ENCODE results near the gene NEU2. TPM values are rescaled to one million over a fixed set of nuclear protein-coding genes. Genes with fewer than 3 reads are reported as not detected.

NEU2 gene
- polyA plus RNA-seq (ENCODE audit: insufficient read length in 3 of 3) = not detected

DNA sequence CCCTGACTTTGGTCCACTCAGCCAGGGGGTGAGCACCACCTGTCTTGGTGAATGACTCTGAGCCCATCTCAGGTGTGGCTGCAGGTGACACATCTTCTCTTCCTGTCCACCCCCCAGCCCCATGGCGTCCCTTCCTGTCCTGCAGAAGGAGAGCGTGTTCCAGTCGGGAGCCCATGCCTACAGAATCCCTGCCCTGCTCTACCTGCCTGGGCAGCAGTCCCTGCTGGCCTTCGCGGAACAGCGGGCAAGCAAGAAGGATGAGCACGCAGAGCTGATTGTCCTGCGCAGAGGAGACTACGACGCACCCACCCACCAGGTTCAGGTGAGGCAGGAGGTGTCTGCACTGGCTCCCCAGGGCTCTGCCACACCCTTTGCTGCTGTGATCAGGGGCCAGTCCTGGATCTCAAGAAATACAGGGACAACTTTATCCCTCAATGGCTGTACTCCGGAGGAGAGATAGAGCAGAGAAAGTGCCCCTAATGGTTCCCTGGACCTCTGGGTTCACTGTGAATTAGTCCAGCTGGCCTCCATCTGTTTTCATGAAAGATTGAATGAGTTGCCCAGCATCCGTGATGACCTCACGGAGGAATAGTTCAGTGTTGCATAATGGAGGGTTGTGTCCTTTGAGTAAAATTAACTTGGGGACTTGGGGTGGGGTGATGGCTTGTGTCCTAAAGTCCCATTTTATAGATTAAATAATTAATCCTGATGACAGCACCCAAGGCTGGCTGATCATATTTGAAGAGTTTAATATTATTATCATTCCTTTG lies at the start of gene NEU2:
Gene NEU2 (plus strand): TSS at position 122 of the 770 bp plus-strand sequence. CDS start 0 bp downstream, at position 122.
- no peak for DNase-seq (ENCODE audit: low read depth in 3 of 3, low spot score in 2 of 3)

DNA sequence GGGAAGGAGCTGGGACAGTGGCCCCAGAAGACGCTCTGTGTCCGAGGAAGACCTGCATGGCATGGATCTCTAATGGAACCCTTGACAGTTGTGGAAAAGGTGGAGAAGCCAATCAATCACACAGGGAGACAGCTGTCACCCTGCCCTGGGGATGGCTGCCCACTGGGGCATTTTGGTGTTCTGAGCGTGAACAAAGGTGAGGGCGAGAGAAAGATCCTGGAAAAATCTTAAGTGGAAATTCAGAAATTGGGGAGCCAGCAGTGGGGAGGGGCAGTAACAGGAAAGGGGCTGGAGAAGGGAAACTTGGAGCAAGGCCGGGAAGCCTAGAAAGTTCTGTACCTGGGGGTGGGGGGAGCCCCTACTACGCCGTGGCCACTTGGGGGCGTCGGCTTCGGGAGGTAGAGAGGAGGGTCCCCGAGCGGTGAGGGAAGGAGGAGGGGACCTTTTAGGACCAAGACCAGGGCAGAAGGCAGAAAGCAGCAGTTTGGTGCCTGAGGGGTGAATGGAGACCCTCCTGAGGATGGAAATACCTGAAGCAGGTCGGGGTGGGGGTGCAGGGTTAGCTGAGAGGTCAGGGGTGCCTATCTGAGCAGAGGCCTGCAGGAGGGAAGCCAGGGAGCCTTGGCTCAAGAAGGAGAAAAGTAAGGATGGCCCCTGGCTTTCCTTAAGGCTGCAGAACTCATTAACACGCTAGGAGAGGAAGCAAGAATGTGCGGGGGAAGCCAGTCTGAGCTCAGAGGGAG lies 49.4 kb upstream of the NEU2 start:
- no peak for DNase-seq (ENCODE audit: low read depth in 3 of 3, low spot score in 2 of 3)

DNA sequence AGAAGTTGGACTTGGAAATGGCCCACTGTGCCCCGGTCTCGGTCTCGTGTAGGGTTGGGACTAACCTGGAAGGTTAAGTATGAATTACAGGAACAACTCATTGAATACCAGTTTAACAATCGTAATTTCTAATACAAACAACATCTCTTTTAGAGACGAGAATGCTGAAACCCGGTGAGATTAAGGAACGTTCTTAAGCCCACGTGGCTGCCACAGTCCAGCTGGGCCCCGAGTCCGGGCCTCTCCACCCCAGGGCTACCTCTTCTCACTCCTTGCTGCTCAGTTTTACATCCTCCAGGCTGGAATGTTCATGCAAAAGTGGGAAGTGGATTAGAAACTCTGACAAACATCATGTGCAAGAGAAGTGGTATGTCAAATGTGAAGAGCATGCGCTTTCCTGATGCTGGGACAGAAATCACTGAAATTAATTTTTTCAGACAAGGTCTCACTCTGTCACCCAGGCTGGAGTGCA lies 48.8 kb upstream of the NEU2 start:
- no peak for DNase-seq (ENCODE audit: low read depth in 3 of 3, low spot score in 2 of 3)

DNA sequence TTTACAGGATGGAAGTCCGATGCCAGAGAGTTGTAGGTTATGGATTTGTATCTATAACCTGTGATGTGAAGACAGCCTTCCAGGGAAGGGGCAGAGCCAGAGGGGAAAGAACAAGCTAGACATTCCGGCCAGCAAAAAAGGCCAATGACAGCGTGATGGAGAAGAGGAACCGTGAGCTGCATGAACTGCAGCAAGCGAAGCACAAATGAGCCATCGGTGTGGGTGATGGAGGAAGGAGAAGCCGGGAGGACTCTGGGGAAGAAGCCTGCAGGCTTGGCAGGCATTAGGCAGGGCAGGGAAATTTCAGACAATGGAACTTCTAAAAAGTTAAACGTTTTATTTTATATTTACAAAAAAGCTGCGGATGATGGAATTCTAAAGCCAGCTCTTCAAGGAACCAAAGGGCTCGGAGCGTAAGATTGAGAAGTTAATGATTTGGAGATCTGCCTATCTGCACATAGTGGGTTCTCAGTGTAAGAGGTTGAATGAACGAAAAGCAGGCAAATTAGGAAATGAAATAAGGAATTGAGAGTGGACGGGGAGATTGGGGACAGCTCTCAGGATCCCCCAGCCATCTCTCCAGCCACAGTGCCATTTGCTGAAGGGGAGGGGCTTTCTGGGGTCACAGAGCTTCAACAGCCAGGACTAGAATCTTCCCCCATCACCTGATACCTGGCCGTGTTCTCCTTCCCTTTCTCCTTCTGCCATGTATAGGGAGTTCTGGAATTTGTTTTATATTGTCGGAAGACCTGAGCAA lies 47.8 kb upstream of the NEU2 start:
- DNase-seq (ENCODE audit: low read depth in 3 of 3, low spot score in 2 of 3) = no peak

DNA sequence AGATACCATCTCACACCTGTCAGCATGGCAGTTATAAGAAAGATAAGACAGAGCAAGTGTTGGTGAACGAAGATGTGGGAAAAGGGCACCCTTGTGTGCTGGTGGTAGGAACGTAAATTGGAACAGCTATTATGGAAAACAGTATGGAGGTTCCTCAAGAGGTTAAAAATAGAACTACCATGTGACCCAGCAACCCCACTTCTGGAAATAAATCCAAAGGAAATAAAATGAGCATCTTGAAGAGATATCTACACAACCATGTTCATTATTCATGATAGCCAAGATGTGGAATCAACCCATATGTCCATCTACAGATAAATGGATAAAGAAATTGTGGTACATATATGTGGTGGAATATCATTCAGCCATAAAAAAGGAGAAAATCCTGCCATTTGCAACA lies 46.3 kb upstream of the NEU2 start:
- no peak for DNase-seq (ENCODE audit: low read depth in 3 of 3, low spot score in 2 of 3)

DNA sequence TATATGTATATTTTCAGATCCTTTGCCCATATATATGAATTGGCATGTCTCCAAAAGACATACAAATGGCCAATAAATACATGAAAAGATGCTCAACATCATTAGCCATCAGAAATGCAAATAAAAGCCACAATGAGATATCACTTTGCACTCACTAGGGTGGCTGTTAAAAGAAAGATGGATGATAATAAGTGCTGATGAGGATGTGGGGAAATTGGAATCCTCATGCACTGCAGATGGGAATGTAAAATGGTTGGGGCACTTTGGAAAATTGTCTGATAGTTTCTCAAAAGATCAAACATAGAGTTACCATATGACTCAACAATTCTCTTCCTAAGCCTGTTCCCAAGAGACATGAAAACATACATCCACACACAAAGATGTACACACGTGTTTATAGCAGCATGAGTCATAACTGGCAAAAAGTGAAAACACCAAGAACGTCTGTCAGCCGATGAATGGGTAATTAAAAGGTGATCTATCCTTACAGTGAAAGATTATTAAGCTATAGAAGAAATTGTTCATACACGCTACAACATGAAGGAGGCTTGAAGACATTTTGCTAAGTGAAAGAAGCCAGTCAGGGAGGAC lies 39.1 kb upstream of the NEU2 start:
- no peak for DNase-seq (ENCODE audit: low read depth in 3 of 3, low spot score in 2 of 3)

DNA sequence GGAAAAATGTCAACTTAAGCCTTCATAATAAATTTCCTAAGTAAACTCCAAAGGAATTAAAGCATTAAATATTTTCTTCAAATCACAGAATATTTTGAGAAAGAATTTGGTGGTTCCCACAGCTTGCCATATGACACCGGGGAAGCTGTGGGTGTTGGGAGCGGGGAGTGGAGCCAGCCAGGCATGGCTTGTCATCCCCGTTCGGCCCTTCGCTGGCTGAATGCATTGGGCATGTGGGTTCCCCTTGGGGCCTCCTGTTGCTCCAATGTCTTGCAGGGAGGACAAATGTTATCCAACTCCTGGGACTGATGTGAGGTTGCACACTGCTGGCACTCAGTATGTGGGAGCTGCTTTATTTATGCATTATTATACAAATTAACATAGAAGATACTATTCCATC lies 38.0 kb upstream of the NEU2 start:
- DNase-seq (ENCODE audit: low read depth in 3 of 3, low spot score in 2 of 3) = no peak

DNA sequence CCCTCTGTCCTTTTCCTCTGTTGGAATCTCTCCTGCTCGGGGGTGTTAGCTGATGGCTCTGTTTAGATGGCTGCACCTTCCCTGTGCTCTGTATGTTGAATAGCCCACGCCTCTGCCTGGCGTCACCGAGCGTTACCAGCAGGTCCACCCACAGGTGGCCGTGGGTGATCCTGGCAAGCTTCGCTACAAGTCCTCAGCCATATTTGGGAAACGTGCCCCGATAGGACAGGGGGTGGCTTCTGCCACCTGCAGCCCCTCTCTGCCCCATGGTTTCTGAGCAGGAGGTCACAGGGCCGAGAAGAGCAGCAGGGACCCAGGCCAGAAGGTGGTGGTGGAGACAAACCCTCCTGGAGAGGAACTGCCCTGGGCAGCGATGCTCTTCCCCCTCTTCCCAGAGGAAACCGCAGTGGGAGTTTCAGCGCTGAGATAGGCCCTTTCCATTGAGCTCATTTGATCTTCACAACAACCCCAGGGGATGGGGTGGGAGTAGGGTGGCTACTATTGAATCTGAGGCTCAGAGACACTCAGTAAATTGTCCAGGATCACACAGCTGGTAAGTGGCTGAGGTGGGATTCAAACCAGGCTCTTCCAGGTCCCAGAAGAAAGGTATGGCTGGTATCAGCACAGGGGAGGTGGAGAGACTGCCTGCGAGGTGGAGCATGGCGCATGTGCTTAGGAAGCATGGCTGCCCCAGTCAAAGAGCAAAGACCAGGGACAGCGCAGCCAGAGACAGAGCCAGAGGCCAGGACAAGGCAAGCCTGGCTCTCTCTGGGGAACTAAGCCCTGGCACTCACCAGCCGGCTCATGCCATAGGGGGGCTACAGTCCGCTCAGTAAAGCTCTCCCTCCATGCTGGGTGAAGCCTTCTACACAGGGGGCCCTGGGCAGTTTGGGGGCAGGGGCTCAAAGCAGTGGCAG lies 34.5 kb upstream of the NEU2 start:
- no peak for DNase-seq (ENCODE audit: low read depth in 3 of 3, low spot score in 2 of 3)

DNA sequence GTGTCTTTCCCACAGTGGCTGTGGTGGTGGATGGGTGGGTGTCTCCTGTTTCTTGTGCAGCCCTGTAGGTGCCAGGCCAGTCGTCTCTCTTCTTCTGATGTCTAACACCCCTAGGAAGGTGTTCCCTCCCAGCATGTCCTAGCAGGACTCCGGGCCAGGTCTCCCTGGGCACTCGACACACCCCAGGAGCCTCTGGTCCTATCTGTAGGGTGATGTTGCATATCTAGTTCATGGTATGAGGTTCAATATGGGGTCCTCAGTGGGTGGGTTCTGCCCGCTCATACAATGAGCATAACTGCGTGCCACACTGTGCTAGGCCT lies 33.8 kb upstream of the NEU2 start:
- no peak for DNase-seq (ENCODE audit: low read depth in 3 of 3, low spot score in 2 of 3)

DNA sequence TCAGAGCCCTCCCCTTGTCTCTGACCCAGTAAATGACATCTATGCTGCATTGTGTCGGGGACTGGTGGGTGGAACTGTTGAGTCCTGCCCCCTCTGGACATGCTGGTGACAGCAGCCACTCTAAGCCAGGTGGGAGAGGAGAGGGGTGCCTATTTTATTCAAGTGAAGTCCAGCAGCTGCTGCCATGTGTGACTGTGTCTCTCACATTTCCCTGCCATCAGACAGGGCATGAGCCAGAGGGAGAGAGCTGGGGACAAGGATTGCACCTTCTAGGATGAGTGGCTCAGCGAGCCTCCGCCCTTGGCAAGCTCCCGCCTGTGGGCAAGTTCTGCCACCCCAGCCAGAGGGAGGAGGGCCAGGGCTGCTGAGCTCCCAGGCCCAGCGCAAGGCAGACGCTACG lies 33.1 kb upstream of the NEU2 start:
- DNase-seq (ENCODE audit: low read depth in 3 of 3, low spot score in 2 of 3) = no peak

DNA sequence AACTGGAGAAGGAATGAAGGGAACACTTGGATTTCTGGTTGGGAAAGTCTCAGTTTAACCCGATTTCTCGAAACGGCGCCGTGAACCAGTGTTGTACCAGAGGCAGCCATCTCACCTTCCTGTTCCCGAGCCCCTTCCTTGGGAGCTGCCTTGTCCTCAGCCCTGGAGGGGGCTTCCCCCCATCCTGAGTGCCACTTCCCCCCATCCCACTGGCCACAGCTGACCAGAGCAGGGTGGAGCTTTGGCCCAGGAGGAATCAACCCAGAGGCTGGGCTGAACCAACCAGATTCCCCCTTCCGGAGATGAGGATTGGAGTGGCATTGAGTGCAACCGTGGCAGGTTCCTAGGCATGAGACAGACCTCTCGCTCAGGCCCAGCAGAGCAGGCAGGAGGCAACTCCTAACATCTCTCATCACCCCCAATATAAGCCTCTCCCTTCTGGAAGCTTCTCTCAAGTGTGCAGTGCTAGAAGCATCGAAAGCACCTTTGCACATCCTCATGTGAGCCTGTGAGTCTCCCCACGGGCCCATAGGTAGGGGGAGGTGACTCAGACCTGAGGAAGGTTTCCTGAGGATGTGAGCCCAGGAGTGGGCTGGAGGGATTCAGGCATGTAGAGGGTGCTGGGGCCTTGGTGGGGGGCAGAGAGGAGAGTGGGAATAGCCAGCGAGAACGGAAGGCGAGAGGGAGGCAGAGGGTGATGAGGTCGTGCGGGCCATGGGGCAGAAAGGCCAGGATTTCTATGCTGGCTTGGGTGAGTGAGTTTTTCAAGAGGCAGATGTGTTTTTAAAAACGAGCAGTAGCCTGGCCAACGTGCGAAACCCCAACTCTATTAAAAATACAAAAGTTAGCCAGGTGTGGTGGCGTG lies 31.4 kb upstream of the NEU2 start:
- DNase-seq (ENCODE audit: low read depth in 3 of 3, low spot score in 2 of 3) = no peak

DNA sequence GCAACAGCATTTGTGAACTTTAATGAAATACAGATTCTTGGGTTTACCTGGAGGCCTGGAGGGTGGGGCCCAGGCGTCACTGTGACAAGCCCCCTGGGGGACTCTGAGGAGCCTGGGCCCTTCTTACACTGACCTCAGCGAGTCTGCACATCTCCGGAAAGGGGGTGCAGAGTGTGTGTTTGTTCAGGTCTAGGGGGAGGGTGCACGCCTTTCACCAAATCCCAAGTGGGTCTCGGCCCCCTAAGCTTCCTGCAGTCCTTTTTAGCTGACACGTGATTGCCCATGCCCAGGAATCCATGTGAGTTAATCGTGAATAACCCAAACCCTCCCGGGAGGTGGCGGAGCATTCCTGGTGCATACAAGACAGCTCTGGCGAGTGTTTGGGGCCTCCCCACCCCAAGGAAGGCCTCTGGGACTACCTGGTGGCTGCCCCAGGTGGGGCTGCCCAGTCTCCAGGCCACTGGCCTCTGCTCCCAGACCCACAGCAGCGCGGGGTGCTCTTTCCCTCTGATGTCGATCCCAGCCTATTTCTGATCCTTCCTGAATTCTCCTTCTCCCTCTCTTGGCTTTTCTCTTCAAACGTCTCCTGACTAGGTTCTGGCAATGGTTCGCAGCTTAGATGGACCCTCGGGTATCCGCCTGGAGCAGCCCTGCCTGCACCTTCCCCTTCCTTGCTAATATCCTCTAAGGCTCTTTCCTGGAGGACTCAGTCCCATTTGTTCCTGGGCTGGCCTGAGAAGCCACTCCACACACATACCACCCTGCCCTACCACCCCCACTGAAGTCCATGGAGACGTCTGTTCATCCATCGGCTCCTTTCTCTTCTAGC lies 29.4 kb upstream of the NEU2 start:
- no peak for DNase-seq (ENCODE audit: low read depth in 3 of 3, low spot score in 2 of 3)

DNA sequence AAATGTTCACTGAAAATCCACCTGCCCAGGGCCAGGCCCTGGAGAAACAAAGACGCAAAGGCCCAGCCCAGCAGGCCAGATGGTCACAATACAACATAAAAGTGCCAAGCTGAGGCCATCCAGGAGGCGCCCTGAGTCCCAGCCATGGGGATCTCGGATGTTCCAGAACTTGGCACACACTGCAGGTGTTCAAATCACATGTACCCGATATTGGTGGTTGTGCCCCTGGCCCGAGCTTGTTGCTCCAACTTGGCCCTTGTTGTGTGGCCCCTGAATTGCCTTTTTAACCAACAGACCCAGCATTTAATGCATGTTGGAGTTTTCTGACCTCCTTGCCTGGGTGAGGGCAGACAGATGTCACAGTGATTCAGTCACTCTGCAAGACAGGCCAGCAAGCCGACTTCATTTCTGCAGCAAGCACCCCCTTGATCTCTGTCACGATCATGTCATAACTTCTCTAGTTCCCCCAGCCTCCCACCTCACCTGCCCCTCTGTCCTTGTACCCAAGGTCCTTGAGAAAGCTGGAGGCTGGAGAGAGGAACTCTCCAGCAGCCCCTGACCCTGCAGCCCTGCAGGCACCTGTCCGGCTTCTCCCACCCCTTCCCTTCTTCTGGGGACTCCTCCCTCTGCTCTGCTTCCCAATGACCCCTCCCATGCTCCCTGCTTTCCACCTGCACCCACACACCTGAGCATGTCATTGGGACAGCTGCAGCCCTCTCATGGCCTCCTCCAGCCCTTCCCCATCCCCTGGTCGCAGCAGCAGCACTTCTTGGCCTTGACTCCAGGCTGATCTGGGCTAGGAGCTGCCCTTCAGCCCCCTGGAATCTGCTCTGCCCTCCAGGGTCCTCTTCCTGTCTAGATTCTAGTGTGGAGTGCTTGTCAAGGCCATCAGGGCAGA lies 28.6 kb upstream of the NEU2 start:
- no peak for DNase-seq (ENCODE audit: low read depth in 3 of 3, low spot score in 2 of 3)

DNA sequence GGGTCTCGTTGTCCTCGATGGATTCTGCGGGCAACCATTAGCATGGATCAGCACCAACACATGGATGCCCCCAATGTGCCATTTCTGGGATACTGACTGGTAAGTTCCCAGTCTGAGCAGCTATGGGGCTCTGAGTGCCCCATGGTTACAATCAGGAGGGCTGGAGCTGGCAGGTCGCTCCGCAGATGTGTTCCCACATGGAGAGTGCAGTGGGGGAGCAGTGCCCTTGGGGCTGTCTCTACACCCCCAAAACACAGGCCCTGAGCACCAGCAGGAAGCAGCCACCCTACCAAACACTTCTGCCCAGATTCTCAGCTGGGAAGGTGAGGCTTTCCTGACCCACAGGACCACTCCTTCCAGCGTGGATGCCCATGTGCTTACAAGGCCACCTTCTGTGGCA lies 27.4 kb upstream of the NEU2 start:
- DNase-seq (ENCODE audit: low read depth in 3 of 3, low spot score in 2 of 3) = no peak

DNA sequence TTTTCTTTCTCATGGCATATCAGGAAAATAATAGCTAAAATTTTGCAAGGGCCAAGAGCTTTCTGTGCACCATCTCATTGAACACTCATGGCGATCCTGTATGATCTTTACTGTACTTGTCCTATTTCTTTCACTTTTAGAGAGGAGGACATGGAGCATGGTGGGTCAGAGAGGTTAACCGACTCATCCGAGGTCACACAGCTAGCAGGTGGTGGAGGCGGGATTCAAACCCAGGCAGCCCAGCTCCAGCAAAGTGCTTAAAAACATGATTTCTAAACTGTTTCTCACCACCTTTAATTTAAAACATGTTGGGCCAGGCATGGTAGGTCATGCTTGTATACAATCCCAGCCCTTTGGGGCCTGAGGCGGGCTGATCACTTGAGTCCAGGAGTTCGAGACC lies 25.8 kb upstream of the NEU2 start:
- DNase-seq (ENCODE audit: low read depth in 3 of 3, low spot score in 2 of 3) = no peak

DNA sequence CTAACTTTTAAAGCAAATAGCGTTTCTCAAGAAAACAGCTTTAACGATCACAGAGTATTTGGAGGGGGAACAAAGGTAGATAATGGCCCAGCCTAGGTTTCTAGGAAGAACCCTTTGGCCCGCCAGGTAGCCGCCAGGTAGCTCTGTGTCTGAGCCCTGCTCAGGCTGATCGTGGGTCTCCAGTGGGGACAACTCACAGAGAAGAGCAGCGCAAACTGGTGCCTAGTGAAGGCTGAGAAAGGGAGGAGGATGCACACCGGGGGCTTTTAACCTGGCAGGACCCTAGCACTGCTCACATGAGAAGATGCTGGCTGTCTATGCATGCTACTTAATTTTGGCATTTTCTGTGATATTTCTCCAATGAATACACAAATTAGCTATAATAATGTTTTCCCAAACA lies 25.2 kb upstream of the NEU2 start:
- DNase-seq (ENCODE audit: low read depth in 3 of 3, low spot score in 2 of 3) = no peak

DNA sequence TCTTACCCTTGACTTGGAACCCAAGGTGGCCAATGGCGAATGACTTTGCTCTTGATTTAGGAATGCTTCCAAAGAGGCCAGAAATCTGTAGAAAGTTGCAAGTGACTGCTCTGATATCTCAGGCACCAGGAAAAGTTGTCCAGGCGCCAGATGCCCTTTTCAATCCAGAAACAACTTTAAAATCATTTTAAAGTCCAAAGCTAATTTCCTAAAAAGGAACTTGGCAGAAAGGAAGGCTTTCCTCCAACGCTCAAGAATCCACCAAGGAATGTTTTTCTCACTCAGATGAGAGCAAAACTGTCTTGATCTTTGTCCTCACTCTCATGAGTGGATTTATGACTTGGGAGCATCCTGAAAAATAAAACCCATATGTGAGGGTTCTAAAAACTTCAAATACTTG lies 24.7 kb upstream of the NEU2 start:
- no peak for DNase-seq (ENCODE audit: low read depth in 3 of 3, low spot score in 2 of 3)

Measured in right renal cortex interstitium (tissue), 3 donors.